ENCODE results near the gene ZBTB7C. TPM values are rescaled to one million over a fixed set of nuclear protein-coding genes. Genes with fewer than 3 reads are reported as not detected.

ZBTB7C gene
- total RNA-seq, 2 experiments from 2014 or later, result 0.09 TPM; not detected in 1

DNA sequence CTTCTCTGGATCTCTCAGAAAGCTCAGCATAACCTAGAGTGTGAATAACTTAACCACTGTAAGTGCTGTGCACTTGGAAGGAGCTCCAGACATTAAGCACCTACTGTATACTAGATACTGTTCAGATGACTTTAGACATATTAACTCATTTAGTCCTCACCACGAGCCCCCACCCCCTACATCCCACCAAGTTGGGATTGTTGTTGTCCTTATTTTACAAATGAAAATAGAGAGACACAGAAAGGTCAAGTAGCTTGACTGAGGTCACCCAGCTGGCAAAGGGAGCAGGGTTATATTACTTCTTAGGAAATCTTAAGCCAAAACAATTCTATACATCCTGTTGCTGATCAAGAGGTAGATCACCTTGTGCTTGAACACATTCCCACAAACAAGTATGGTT, 244.5 kb downstream of the ZBTB7C start:
- H3K4me3 Mint-ChIP-seq, result no peak overlapping the region
- H3K36me3 Mint-ChIP-seq, result no peaks in the 10 kb centered on the region
- H3K27me3 Mint-ChIP-seq, result peaks cover 68% of the 10 kb centered on the region
- ATAC-seq (no peak), DNase-seq (no peak)
- CTCF ChIA-PET, result no interaction called here
- H3K27ac Mint-ChIP-seq, result no peak overlapping the region
- H3K4me1 Mint-ChIP-seq, result peaks cover 9% of the 10 kb centered on the region
- H3K9me3 Mint-ChIP-seq (ENCODE audit: low read depth), result no peaks in the 10 kb centered on the region

DNA sequence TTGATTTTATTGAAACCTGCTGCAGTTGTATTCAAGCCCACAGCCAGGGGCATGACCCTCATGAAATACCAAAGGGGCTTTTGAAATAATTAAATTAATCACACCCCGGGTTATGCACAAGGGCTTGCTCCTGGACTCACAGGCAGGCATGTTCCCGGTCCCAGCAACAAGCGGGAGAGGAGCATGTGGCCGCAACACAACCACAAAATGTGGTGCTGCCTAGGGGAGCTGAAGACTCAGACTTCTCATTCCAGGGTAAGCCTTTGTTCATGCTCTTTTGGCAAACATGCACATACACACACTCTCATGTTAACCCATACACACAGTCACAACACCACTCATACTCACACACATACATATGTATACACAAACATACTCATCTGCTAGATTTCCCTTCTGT, 245.1 kb downstream of the ZBTB7C start:
- Mint-ChIP-seq H3K27me3 (peaks cover 71% of the 10 kb centered on the region), H3K4me1 (peaks cover 9% of the 10 kb centered on the region), H3K27ac (no peak overlapping the region), H3K4me3 (no peak overlapping the region), H3K36me3 (no peaks in the 10 kb centered on the region), H3K9me3 (ENCODE audit: low read depth) (no peaks in the 10 kb centered on the region)
- CTCF ChIA-PET, result no interaction called here
- DNase-seq (no peak), ATAC-seq (no peak)

GRCh38 chr18:48163738-48164115, 245.5 kb downstream of the ZBTB7C start:
- no peaks in the 10 kb centered on the region for H3K36me3 Mint-ChIP-seq
- peaks cover 71% of the 10 kb centered on the region for H3K27me3 Mint-ChIP-seq
- CTCF ChIA-PET, result no interaction called here
- H3K4me3 Mint-ChIP-seq, result no peak overlapping the region
- H3K9me3 Mint-ChIP-seq (ENCODE audit: low read depth), result no peaks in the 10 kb centered on the region
- H3K27ac Mint-ChIP-seq, result no peak overlapping the region
- DNase-seq, result no peak
- no peak for ATAC-seq
- peaks cover 9% of the 10 kb centered on the region for H3K4me1 Mint-ChIP-seq

- no peak overlapping the region for H3K27ac Mint-ChIP-seq
- no peaks in the 10 kb centered on the region for H3K36me3 Mint-ChIP-seq
- ATAC-seq, result no peak
- peaks cover 9% of the 10 kb centered on the region for H3K4me1 Mint-ChIP-seq
- H3K27me3 Mint-ChIP-seq, result peaks cover 69% of the 10 kb centered on the region
- H3K4me3 Mint-ChIP-seq, result no peak overlapping the region
- H3K9me3 Mint-ChIP-seq (ENCODE audit: low read depth), result no peaks in the 10 kb centered on the region
- CTCF ChIA-PET, result no interaction called here
- DNase-seq, result no peak
These were observed 246.0 kb downstream of the ZBTB7C start for GRCh38 chr18:48162956-48163737.

GRCh38 chr18:48161911-48162698, 247.1 kb downstream of the ZBTB7C start:
- CTCF ChIA-PET, result no interaction called here
- ATAC-seq, result peak; percentile 71
- no peak overlapping the region for H3K27ac Mint-ChIP-seq

DNA sequence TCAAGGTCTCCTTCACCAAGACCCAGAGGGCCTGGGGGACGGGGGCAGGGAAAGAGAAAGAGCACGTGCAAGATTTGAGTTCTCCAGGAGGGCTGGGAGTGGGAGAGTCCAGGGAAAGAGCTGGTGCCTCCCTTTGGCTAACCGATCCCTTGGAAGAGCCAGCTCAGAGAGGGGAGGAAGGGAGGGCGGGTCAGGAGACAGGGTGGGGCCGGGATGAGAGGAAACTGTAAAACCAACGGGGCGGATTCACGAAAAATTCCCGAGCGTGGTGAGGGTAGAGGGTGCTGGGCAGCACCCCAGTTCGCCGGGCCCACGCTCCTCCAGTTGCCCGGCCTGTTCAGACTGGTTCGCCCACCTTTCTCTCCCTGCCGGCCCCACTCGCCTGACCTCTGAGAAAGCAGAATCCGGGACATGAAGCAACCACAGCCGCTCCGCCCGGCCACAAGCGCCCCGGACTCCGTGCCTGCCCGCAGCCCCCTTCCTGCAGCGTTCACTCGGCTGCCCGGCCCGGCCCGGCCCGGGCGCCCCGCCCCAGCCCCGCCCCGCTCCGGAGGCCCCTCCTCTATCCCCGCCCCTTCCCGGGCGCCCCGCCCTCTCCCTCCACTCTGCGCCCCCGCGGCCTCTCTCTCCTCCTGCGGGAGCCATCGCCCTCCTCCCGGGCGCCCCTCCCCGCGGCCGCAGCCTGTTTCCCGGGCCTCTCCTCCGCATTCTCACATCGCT, 247.8 kb downstream of the ZBTB7C start:
- no peaks in the 10 kb centered on the region for H3K9me3 Mint-ChIP-seq (ENCODE audit: low read depth)
- peak overlapping the region; percentile 44 for H3K4me3 Mint-ChIP-seq
- DNase-seq (peak; percentile 65), ATAC-seq (peak; percentile 94)
- H3K27me3 Mint-ChIP-seq, result peaks cover 67% of the 10 kb centered on the region
- no peaks in the 10 kb centered on the region for H3K36me3 Mint-ChIP-seq
- CTCF ChIA-PET, result no interaction called here
- no peak overlapping the region for H3K27ac Mint-ChIP-seq
- H3K4me1 Mint-ChIP-seq, result peaks cover 3% of the 10 kb centered on the region

More at GRCh38 chr18:48161911-48162698, 247.1 kb downstream of the ZBTB7C start:
- Mint-ChIP-seq H3K4me1 (peaks cover 7% of the 10 kb centered on the region), H3K4me3 (peak overlapping the region; percentile 44), H3K27me3 (peaks cover 65% of the 10 kb centered on the region), H3K36me3 (no peaks in the 10 kb centered on the region), H3K9me3 (ENCODE audit: low read depth) (no peaks in the 10 kb centered on the region)
- no peak for DNase-seq

- Mint-ChIP-seq H3K27me3 (peaks cover 72% of the 10 kb centered on the region), H3K36me3 (no peaks in the 10 kb centered on the region), H3K4me1 (peaks cover 3% of the 10 kb centered on the region), H3K4me3 (no peak overlapping the region), H3K27ac (no peak overlapping the region), H3K9me3 (ENCODE audit: low read depth) (no peaks in the 10 kb centered on the region)
- DNase-seq (no peak), ATAC-seq (no peak)
- CTCF ChIA-PET, result no interaction called here
These were observed 248.6 kb downstream of the ZBTB7C start for GRCh38 chr18:48160622-48161021.

- peaks cover 66% of the 10 kb centered on the region for H3K27me3 Mint-ChIP-seq
- H3K4me3 Mint-ChIP-seq, result no peak overlapping the region
- H3K27ac Mint-ChIP-seq, result no peak overlapping the region
- peaks cover 3% of the 10 kb centered on the region for H3K4me1 Mint-ChIP-seq
- H3K9me3 Mint-ChIP-seq (ENCODE audit: low read depth), result no peaks in the 10 kb centered on the region
- no peak for DNase-seq
- no peak for ATAC-seq
- CTCF ChIA-PET, result no interaction called here
- no peaks in the 10 kb centered on the region for H3K36me3 Mint-ChIP-seq
These were observed 249.4 kb downstream of the ZBTB7C start for GRCh38 chr18:48159816-48160215.

DNA sequence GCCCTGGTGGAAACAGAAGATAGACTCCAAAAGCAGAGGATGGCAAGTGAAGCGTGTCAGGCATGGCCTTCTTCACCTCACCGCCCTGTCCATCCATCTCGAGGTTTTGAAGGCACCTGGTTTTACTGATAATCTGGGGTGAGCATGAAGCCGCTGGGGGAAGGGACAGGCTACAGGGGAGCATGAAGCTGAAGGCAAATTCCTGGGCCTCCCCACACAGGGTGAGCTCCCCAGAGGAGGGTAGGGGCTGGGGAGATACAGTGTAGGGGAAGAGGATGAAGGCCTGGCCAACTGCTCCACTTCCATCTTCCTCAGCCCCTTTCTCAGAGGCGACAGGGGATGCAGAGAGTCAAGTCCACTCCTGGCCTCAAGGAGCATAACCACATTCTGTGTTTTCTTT, 250.5 kb downstream of the ZBTB7C start:
- Mint-ChIP-seq H3K4me3 (no peak overlapping the region), H3K9me3 (ENCODE audit: low read depth) (no peaks in the 10 kb centered on the region), H3K4me1 (peaks cover 3% of the 10 kb centered on the region), H3K36me3 (no peaks in the 10 kb centered on the region), H3K27ac (no peak overlapping the region), H3K27me3 (peaks cover 58% of the 10 kb centered on the region)
- CTCF ChIA-PET, result no interaction called here
- no peak for ATAC-seq
- DNase-seq, result no peak

- DNase-seq (no peak), ATAC-seq (no peak)
- peaks cover 3% of the 10 kb centered on the region for H3K4me1 Mint-ChIP-seq
- H3K27ac Mint-ChIP-seq, result no peak overlapping the region
- no peaks in the 10 kb centered on the region for H3K36me3 Mint-ChIP-seq
- peaks cover 50% of the 10 kb centered on the region for H3K27me3 Mint-ChIP-seq
- CTCF ChIA-PET, result no interaction called here
- no peaks in the 10 kb centered on the region for H3K9me3 Mint-ChIP-seq (ENCODE audit: low read depth)
- H3K4me3 Mint-ChIP-seq, result no peak overlapping the region
These were observed 251.2 kb downstream of the ZBTB7C start for GRCh38 chr18:48157956-48158355.

DNA sequence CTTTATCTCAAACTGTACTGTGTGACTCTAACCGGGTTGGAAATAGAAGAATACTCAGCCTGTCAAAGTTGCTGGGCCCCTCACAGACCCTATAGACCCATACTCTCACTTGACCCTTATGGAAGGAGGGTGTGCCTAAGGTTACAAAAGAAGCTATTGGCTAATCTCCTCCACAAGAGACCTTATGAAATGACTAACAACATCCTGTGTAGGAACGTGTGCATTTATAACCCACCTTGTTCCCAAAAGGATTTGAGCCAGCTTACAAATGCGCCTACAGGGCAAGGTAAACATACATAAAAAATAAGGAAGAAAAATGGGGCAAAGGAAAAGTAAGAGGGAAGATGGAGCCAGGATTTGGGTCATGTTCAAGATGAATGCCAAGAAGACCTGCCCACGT, 253.3 kb downstream of the ZBTB7C start:
- CTCF ChIA-PET, result no interaction called here
- Mint-ChIP-seq H3K4me3 (no peak overlapping the region), H3K4me1 (no peaks in the 10 kb centered on the region), H3K27me3 (peaks cover 41% of the 10 kb centered on the region), H3K9me3 (ENCODE audit: low read depth) (no peaks in the 10 kb centered on the region), H3K27ac (no peak overlapping the region), H3K36me3 (no peaks in the 10 kb centered on the region)
- ATAC-seq (no peak), DNase-seq (no peak)

GRCh38 chr18:48154828-48155227, 254.4 kb downstream of the ZBTB7C start:
- H3K9me3 Mint-ChIP-seq (ENCODE audit: low read depth), result no peaks in the 10 kb centered on the region
- no peak overlapping the region for H3K27ac Mint-ChIP-seq
- H3K4me1 Mint-ChIP-seq, result no peaks in the 10 kb centered on the region
- H3K27me3 Mint-ChIP-seq, result peaks cover 32% of the 10 kb centered on the region
- no peaks in the 10 kb centered on the region for H3K36me3 Mint-ChIP-seq
- CTCF ChIA-PET, result no interaction called here
- no peak overlapping the region for H3K4me3 Mint-ChIP-seq
- no peak for DNase-seq
- no peak for ATAC-seq

DNA sequence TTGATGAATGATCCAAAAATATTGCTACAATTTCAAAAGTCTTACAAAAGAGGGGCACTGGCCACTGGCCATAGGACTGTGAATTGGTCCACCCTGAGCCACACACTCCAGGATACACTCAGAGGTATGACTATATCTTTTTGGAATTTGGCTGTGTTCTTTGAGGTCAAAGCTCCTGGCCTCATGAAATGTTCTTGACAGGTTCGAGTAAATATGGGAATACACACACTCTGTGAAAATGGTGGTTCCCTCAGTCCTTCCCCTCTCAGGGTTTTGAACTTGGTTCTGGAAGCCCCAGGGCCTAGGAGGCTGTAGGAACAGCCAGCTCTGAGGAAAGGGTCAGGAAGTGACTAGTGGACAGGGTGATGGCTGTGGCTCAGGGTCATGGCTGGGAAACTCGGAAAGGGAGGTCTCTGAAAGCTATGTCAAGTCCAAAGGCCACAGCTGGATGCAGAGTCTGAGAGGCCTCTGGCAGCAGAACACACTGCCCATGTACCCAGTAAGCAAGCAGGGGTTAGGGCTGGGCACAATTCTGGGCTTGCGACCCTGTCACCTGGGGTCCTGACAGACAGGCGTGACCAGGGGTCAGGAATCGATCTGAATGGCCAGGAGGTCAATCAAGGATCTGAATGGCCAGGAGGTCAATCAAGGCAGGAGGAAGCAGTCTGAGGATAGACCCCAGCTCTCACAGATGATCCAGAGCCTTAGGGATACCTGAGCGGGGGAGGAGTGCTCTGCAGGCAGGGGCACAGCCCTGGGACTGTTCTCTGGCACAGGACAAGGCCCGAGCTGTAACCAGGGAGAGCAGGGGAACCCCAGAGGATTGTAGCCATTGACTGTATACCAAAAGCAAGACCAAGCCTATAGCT, 255.3 kb downstream of the ZBTB7C start:
- Mint-ChIP-seq H3K36me3 (no peaks in the 10 kb centered on the region), H3K4me3 (no peak overlapping the region), H3K4me1 (no peaks in the 10 kb centered on the region), H3K9me3 (ENCODE audit: low read depth) (no peaks in the 10 kb centered on the region), H3K27ac (no peak overlapping the region), H3K27me3 (peaks cover 28% of the 10 kb centered on the region)
- CTCF ChIA-PET, result no interaction called here
- ATAC-seq (no peak), DNase-seq (no peak)
